ENCODE measurements around the gene RFX3. TPM values are rescaled to one million over a fixed set of nuclear protein-coding genes. Genes with fewer than 3 reads are reported as not detected.
"Not testable (repeated sequence)": the region's sequence is repeated elsewhere in the genome, so short reads cannot be mapped to it uniquely, and the experiment has no call there.

RFX3 gene
- total RNA-seq, 1 donor from 2014 or later = 11.9 TPM

DNA sequence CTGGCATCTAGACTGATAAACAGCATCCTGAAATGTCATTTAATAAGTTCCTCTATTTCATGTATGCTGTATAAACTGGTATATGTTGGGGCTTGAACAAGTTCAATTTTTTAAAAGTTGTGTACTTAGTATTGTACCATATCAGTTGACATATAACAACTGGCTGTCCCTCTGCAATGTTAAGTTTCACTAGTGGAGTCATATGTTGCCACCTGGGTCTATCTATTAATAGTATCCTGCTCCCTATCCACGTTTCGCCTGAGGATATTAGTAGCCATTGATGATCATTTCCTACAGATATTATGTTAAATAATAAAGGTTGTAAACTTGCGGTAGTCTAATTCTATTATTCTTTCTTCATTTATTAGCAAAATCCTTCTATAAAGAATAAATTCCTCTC lies 177.6 kb downstream of the RFX3 start:
- intact Hi-C loops (cut with micrococcal nuclease) = loop anchor here (10.0 kb wide), 1 partner anchor 97 kb away; no protein-coding TSS in a partner anchor
- Mint-ChIP-seq H3K9me3 (peaks cover 14% of the 10 kb centered on the region), H3K4me1 (ENCODE audit: low read depth) (peaks cover 1% of the 10 kb centered on the region)

DNA sequence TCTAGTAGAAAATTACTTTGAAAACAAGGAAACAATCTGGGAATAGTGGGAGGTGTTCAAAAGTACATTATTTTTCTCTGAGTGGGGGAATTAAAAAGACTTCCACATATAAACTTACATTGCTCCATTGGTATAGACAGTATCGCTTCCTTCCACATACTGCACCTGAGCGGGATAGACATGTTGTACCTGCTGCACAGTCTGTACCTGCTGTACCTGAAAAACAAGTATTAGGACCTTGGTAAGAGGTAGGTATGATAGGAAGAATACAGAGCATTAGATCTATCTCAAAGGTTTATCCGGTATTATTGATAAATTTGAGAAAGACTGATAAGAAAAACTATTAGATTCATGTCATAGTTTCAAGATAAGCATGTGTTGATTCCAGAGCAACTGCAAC lies 179.3 kb downstream of the RFX3 start:
- no peak for DNase-seq (ENCODE audit: low spot score)
- H3K4me3 Mint-ChIP-seq (ENCODE audit: low read depth) = no peak overlapping the region
- peaks cover 9% of the 10 kb centered on the region for H3K9me3 Mint-ChIP-seq
- H3K36me3 Mint-ChIP-seq (ENCODE audit: low read depth) = peaks cover 3% of the 10 kb centered on the region
- H3K27ac Mint-ChIP-seq = no peak overlapping the region
- peaks cover 11% of the 10 kb centered on the region for H3K4me1 Mint-ChIP-seq (ENCODE audit: low read depth)
- intact Hi-C loops (cut with micrococcal nuclease) = loop anchor here (10.0 kb wide), 1 partner anchor 98 kb away; no protein-coding TSS in a partner anchor
- H3K27me3 Mint-ChIP-seq (ENCODE audit: low read depth) = no peaks in the 10 kb centered on the region

More for the DNA sequence above, 177.6 kb downstream of the RFX3 start:
- no peak overlapping the region for H3K27ac Mint-ChIP-seq
- no peaks in the 10 kb centered on the region for H3K27me3 Mint-ChIP-seq (ENCODE audit: low read depth)
- peaks cover 7% of the 10 kb centered on the region for H3K36me3 Mint-ChIP-seq (ENCODE audit: low read depth)
- no peak overlapping the region for H3K4me3 Mint-ChIP-seq (ENCODE audit: low read depth)
- no peak for DNase-seq (ENCODE audit: low spot score)

DNA sequence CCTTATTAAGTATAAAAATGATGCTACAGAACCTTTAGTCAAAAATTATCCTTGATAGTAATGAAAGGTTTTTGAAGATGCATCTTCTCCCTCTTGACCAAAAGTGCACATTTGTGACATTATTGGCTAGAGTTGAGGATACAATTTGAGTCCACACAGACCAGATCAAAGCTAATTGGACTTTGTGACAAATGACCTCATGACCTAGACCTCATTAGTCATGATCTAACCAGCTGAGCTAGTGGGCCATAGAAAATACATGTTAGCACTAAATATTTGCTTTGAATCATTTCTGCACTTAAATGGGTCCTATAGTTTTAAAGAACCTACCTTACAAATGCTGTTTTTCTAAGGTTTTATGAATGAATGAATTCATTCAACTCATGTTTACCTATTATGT lies 182.1 kb downstream of the RFX3 start:
- peaks cover 15% of the 10 kb centered on the region for H3K4me1 Mint-ChIP-seq (ENCODE audit: low read depth)

DNA sequence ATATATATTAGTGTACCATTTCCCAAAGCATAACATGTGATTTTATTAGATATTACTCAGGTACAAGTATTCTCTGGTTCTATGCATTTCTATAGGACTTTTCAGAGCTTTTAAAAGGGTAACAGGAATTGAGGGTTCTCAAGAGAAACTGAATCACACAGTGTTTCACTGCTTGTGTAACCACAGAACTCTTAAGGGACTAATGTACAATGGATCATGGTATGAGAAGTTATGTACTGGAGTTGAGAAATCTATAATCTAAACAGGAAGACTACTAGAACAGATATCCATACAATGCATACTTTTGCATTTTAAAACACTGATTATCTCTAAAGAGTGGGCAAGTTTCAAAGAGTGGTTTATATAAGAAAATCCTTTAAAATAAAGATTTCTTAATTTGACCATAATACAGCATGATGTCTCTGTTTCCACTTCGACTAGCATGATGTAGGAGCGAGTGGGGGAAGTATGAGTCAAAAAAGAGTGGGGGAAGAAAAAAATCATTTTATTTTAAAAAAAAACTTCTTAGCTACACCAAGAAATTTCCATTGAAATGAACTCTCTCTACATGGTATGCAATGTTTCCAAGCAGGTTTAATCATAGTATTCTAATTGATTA lies 183.5 kb downstream of the RFX3 start:
- peaks cover 21% of the 10 kb centered on the region for H3K4me1 Mint-ChIP-seq (ENCODE audit: low read depth)
- peak overlapping the region; percentile 80 for H3K27ac Mint-ChIP-seq
- H3K36me3 Mint-ChIP-seq (ENCODE audit: low read depth) = peaks cover 5% of the 10 kb centered on the region
- intact Hi-C loops (cut with micrococcal nuclease) = loop anchor here (1.0 to 10.0 kb wide), 3 partner anchors 44 to 185 kb away; partner anchors contain the start of gene RFX3
- no peak for DNase-seq (ENCODE audit: low spot score)
- H3K27me3 Mint-ChIP-seq (ENCODE audit: low read depth) = no peaks in the 10 kb centered on the region
- H3K9me3 Mint-ChIP-seq = peaks cover 8% of the 10 kb centered on the region
- peak overlapping the region; percentile 47 for H3K4me3 Mint-ChIP-seq (ENCODE audit: low read depth)

More for the DNA sequence above, 182.1 kb downstream of the RFX3 start:
- H3K27me3 Mint-ChIP-seq (ENCODE audit: low read depth) = no peaks in the 10 kb centered on the region
- H3K36me3 Mint-ChIP-seq (ENCODE audit: low read depth) = peaks cover 5% of the 10 kb centered on the region
- H3K27ac Mint-ChIP-seq = no peak overlapping the region
- intact Hi-C loops (cut with micrococcal nuclease) = loop anchor here (5.0 to 10.0 kb wide), 2 partner anchors 101 to 184 kb away; partner anchors contain the start of gene RFX3
- no peak for DNase-seq (ENCODE audit: low spot score)
- no peak overlapping the region for H3K4me3 Mint-ChIP-seq (ENCODE audit: low read depth)
- H3K9me3 Mint-ChIP-seq = peaks cover 8% of the 10 kb centered on the region

DNA sequence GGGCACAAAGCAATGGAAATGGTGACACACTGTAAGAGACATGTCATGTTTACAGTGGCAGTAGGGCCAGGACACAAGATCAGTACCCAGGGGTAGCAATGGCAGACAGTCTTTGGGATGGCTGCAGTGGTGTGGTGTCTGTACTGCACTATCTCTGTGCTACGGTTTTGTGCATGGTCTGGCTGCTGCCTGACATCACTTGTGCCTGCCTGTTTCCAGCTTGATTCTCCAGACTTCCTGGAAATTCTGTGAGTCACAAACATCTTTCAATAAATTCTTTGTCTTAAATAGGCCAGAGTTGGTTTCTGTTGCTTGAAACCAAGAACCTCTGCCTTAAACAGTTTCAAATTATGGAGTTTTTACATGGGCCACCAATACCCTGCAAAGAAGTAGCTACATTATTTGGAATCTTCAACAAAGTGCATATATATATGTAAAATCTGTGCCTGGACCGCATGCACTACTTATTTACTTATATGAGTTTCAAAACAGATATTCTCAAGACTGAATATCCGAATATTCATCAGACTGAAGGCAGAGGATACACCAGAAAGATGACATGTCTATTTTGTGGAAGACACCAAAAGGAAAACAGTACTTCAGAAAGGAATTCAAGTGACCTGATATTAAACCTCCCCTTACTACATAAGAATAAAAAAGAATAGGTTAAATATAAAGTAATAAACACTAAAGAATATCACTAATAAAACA lies 188.1 kb downstream of the RFX3 start:
- DNase-seq (ENCODE audit: low spot score) = no peak
- Mint-ChIP-seq H3K36me3 (ENCODE audit: low read depth) (peaks cover 5% of the 10 kb centered on the region), H3K4me3 (ENCODE audit: low read depth) (no peak overlapping the region), H3K27ac (peak overlapping the region; percentile 43), H3K27me3 (ENCODE audit: low read depth) (no peaks in the 10 kb centered on the region), H3K4me1 (ENCODE audit: low read depth) (peaks cover 19% of the 10 kb centered on the region), H3K9me3 (peaks cover 8% of the 10 kb centered on the region)
- intact Hi-C loops (cut with micrococcal nuclease) = no loop called here

DNA sequence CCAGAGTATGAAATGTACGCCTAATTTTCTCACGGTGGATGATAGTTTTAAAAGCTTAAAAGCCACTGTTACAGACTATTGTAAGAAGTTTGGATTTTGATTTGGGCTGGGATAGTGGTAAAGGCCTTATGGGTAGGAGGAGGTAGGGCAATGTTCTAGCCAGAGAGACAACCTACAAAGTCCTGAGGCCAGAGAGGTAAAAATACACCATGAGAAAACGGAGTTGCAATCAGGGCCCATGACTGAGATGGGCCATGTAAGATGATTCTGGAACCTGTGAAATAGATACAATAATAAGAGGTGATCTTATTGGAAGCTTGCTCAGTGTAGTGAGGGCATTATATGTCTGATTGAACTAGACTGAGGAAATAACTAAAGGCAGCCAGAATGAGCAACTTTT lies 188.8 kb downstream of the RFX3 start:
- Mint-ChIP-seq H3K36me3 (ENCODE audit: low read depth) (peaks cover 5% of the 10 kb centered on the region), H3K27ac (no peak overlapping the region), H3K4me3 (ENCODE audit: low read depth) (no peak overlapping the region), H3K27me3 (ENCODE audit: low read depth) (no peaks in the 10 kb centered on the region), H3K4me1 (ENCODE audit: low read depth) (peaks cover 15% of the 10 kb centered on the region), H3K9me3 (peaks cover 8% of the 10 kb centered on the region)
- no peak for DNase-seq (ENCODE audit: low spot score)
- intact Hi-C loops (cut with micrococcal nuclease) = no loop called here

DNA sequence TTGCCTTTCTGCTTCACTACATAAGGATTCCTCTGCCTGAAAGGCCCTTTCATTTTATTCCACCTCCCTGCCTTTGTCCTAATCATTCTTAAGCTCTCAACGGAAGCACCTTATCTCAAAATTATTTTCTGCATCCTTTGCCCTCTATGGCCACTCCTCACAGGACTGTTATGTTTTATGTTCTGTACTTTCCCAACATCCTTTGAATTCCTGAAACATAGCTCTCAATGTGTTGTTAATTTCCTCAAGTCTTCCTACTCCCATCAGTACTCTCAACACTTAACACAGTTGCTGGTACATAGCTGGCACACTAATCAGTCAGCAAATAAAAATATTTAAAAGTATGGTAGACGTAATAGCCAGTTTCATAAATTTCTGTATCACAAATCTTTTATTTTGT lies 193.0 kb downstream of the RFX3 start:
- intact Hi-C loops (cut with micrococcal nuclease) = no loop called here
- Mint-ChIP-seq H3K36me3 (ENCODE audit: low read depth) (no peaks in the 10 kb centered on the region), H3K9me3 (no peaks in the 10 kb centered on the region), H3K4me1 (ENCODE audit: low read depth) (peaks cover 7% of the 10 kb centered on the region), H3K27ac (no peak overlapping the region), H3K4me3 (ENCODE audit: low read depth) (no peak overlapping the region), H3K27me3 (ENCODE audit: low read depth) (no peaks in the 10 kb centered on the region)
- no peak for DNase-seq (ENCODE audit: low spot score)

DNA sequence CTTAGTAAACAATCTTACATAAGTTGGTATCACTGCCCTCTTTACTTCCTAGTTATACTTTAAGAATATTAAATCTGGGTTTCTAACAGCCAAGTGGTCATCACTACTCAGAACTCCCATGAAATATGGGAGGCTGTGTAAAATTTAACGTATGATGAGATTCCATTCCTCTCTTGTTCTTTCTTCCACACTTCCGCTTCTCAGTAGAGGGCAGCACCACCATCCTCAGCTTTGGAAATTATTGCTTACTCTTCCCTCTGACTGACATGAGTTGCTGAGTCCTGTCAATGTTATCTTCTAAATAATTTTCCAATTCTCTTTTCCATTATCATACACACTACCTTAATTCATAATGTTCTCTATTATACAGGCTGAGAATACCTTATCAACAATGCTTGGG lies 194.0 kb downstream of the RFX3 start:
- intact Hi-C loops (cut with micrococcal nuclease) = no loop called here
- Mint-ChIP-seq H3K4me3 (ENCODE audit: low read depth) (no peak overlapping the region), H3K27me3 (ENCODE audit: low read depth) (no peaks in the 10 kb centered on the region), H3K27ac (no peak overlapping the region), H3K36me3 (ENCODE audit: low read depth) (no peaks in the 10 kb centered on the region), H3K4me1 (ENCODE audit: low read depth) (no peaks in the 10 kb centered on the region), H3K9me3 (no peaks in the 10 kb centered on the region)
- no peak for DNase-seq (ENCODE audit: low spot score)

DNA sequence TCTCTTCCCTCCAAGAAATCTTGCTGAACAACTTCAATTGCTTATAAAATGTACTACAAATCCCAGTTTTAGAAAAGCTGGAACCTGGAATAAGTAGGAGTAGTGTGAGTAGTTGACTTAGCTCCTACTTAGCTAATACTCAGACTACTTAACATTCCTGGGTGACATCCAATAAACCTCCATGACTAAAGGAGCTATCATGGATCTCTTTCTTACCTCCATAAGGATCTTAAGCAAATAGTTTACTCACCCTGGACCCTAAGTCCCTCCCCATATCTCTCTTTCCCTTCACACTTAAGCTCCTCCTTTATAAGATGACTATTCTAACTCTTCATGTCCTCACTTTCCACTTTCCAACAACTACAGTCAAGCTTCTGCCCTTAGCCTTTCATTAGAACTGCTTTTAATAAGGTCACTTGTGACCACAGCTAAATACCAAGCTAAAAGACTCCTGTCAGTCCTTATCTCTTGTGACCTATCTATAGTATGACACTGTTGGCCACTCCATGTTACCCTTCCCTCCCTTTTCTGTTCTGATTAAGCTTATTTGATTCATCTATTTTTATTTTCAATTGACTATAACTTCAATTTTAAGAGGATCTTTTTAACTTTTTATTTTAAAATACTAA lies 194.9 kb downstream of the RFX3 start:
- DNase-seq (ENCODE audit: low spot score) = no peak
- no peaks in the 10 kb centered on the region for H3K4me1 Mint-ChIP-seq (ENCODE audit: low read depth)
- intact Hi-C loops (cut with micrococcal nuclease) = no loop called here
- no peak overlapping the region for H3K4me3 Mint-ChIP-seq (ENCODE audit: low read depth)
- H3K36me3 Mint-ChIP-seq (ENCODE audit: low read depth) = no peaks in the 10 kb centered on the region
- no peak overlapping the region for H3K27ac Mint-ChIP-seq
- H3K27me3 Mint-ChIP-seq (ENCODE audit: low read depth) = no peaks in the 10 kb centered on the region
- no peaks in the 10 kb centered on the region for H3K9me3 Mint-ChIP-seq

DNA sequence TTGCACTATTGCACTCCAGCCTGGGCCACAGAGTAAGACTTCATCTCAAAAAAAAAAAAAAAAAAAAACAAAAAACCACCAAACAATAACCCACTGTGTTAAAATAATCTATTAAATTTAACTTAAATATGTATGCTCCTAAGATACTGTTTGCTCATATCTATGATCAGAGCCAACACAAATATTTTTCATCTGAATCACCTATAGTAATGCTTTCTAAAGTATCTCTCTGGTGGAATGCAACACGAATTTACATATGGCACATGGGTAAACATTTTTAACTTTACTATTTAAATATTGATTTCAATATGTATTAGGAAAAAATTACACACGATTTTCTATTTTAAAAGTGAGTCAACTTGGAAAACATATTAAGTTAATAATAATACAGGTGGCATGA lies 196.4 kb downstream of the RFX3 start:
- Mint-ChIP-seq H3K36me3 (ENCODE audit: low read depth) (no peaks in the 10 kb centered on the region), H3K4me3 (ENCODE audit: low read depth) (no peak overlapping the region), H3K27ac (no peak overlapping the region), H3K4me1 (ENCODE audit: low read depth) (no peaks in the 10 kb centered on the region), H3K27me3 (ENCODE audit: low read depth) (no peaks in the 10 kb centered on the region), H3K9me3 (no peaks in the 10 kb centered on the region)
- intact Hi-C loops (cut with micrococcal nuclease) = no loop called here
- no peak for DNase-seq (ENCODE audit: low spot score)

DNA sequence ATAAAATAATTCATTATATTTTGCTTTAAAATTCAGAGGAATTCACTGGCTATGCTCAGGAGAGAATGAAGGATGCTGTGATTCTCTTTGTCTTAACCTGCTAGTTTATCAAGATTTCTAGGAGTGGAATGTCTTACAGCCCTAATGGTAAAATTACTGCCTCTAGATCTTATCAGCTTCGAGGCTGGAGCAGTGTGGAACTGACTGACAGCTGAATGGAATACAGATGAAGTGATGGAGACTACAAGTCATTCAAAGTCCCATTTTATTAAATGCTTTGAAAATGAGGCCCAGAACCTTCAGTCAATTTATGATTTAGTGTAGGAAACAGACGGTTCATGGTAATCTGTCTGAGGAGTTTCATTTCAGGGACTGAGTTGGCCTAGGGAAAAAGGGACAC lies 202.1 kb downstream of the RFX3 start:
- Mint-ChIP-seq H3K27me3 (ENCODE audit: low read depth) (no peaks in the 10 kb centered on the region), H3K27ac (no peak overlapping the region), H3K4me1 (ENCODE audit: low read depth) (peaks cover 5% of the 10 kb centered on the region), H3K4me3 (ENCODE audit: low read depth) (no peak overlapping the region), H3K36me3 (ENCODE audit: low read depth) (no peaks in the 10 kb centered on the region), H3K9me3 (no peaks in the 10 kb centered on the region)
- intact Hi-C loops (cut with micrococcal nuclease) = no loop called here
- no peak for DNase-seq (ENCODE audit: low spot score)

DNA sequence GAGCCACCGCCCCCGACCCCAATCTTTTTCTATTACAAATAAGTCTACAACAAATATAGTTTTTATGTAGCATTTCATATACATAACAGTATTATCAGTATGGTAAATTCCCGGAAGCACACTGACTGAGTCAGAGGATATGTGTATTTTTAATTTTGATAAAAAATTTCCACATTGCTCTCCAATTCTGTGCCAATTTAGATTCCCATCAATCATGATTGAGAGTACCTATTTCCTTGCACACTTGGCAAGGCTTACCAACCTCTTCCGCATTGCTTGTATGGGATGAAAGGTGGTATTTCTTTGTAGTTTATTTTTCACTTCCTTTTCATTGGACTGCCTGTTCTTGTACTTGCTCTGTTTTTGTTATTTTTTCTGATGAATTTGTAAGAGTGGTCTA lies 204.6 kb downstream of the RFX3 start:
- no peaks in the 10 kb centered on the region for H3K27me3 Mint-ChIP-seq (ENCODE audit: low read depth)

DNA sequence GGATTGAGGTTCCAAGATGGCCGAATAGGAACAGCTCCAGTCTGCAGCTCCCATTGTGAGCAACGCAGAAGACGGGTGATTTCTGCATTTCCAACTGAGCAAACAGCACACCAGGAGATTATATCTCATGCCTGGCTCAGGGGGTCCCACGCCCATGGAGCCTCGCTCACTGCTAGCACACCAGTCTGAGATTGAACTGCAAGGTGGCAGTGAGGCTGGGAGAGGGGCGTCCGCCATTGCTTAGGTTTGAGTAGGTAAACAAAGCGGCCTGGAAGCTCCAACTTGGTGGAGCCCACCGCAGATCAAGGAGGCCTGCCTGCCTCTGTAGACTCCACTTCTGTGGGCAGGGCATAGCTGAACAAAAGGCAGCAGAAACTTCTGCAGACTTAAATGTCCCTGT lies 213.2 kb downstream of the RFX3 start:
- DNase-seq (ENCODE audit: low spot score); H3K27me3 Mint-ChIP-seq (ENCODE audit: low read depth); H3K36me3 Mint-ChIP-seq (ENCODE audit: low read depth); H3K9me3 Mint-ChIP-seq; H3K27ac Mint-ChIP-seq; intact Hi-C loops (cut with micrococcal nuclease); H3K4me3 Mint-ChIP-seq (ENCODE audit: low read depth); H3K4me1 Mint-ChIP-seq (ENCODE audit: low read depth): not testable (repeated sequence)

More for the DNA sequence above, 204.6 kb downstream of the RFX3 start:
- Mint-ChIP-seq H3K9me3 (no peaks in the 10 kb centered on the region), H3K4me3 (ENCODE audit: low read depth) (no peak overlapping the region), H3K4me1 (ENCODE audit: low read depth) (peaks cover 5% of the 10 kb centered on the region), H3K27ac (no peak overlapping the region), H3K36me3 (ENCODE audit: low read depth) (peaks cover 3% of the 10 kb centered on the region)
- no peak for DNase-seq (ENCODE audit: low spot score)
- intact Hi-C loops (cut with micrococcal nuclease) = no loop called here

All from activated T-helper 2 cell treated with anti-CD3 and anti-CD28 coated beads, Interferon-gamma antibody, Interleukin-2, Interleukin-4, amounts not matched to agents 10 μg/mL and 5 μg/mL and 100 μg/mL, durations not matched to agents 14 hours and 24 hours and 36 hours (primary cell).